Transverse colon (tissue), 4 donors: Measurements from ENCODE around the gene SMIM1. TPM values are rescaled to one million over a fixed set of nuclear protein-coding genes. Genes with fewer than 3 reads are reported as not detected.

Source experiments
- DNase-seq: peaks from one replicate; pipeline ENCODE4 v3.0.0-alpha.2; 2019
- H3K27ac ChIP-seq, 4 donors: fragments of 200-600 bp; sonication (generic); 2 replicates each; pipeline ENCODE4 v1.5.1; 2016 to 2018; ENCODE audit warnings: inconsistent platforms in 4 of 4
- H3K27me3 ChIP-seq: fragments of 200-600 bp; sonication (generic); 2 replicates; pipeline ENCODE4 v1.5.1; 2017; ENCODE audit warnings: inconsistent platforms
- H3K36me3 ChIP-seq, 4 donors: fragments of 200-600 bp; sonication (generic); 2 replicates each; pipeline ENCODE4 v1.5.1; 2017 to 2019; ENCODE audit warnings: inconsistent platforms in 4 of 4
- H3K4me1 ChIP-seq, 4 donors: fragments of 200-600 bp; sonication (generic); 2 replicates each; pipeline ENCODE4 v1.5.1; 2017 to 2020; ENCODE audit warnings: inconsistent platforms in 4 of 4
- H3K4me3 ChIP-seq, 4 donors: fragments of 200-600 bp; sonication (generic); 1 replicate in 1 of 4; 2 replicates in 3 of 4; pipeline versions ENCODE4 v1.5.1 to v1.6.1; 2017 to 2019; ENCODE audit warnings: inconsistent platforms in 4 of 4
- H3K9me3 ChIP-seq, 2 donors: fragments of 200-600 bp; sonication (generic); 2 replicates each; pipeline ENCODE4 v1.5.1; 2017 to 2019; ENCODE audit warnings: inconsistent platforms in 2 of 2
- CTCF ChIP-seq, 5 experiments: fragments of 200-600 bp in 3 of 5; fragments of 450-650 bp in 2 of 5; sonication (generic) in 3 of 5; IDR thresholded peaks; 1 replicate in 2 of 5; 2 replicates in 3 of 5; pipeline ENCODE4 v1.5.1; 2016 to 2017; ENCODE audit warnings: antibody characterized with exemption in 5 of 5, inconsistent platforms in 3 of 5, mild to moderate bottlenecking in 2 of 5, moderate library complexity in 1 of 5
- EP300 ChIP-seq: sonication (generic); formaldehyde crosslinking; IDR thresholded peaks from one replicate; pipeline ENCODE4 v1.6.1; 2017; ENCODE audit warnings: antibody characterized with exemption, low read depth
- POLR2A ChIP-seq: fragments of 450-650 bp; IDR thresholded peaks from one replicate; pipeline ENCODE4 v1.6.1; 2016; ENCODE audit warnings: antibody characterized with exemption, mild to moderate bottlenecking, moderate library complexity
- POLR2AphosphoS5 ChIP-seq, 3 donors: sonication (generic); formaldehyde crosslinking; IDR thresholded peaks; one replicate each; pipeline ENCODE4 v1.6.1; 2016; ENCODE audit warnings: antibody characterized with exemption in 3 of 3
- WGBS, 2 donors: methylation state at CpG; one replicate each; pipeline ENCODE4 v1.1.5; 2018; ENCODE audit warnings: low coverage in 1 of 2; 5-methylcytosine and 5-hydroxymethylcytosine counted together
- in situ Hi-C, 4 donors: fragments of 200-750 bp; cut with MboI; loops; one replicate each; pipeline versions ENCODE4 v1.15.0 to v1.15.1; 2017; ENCODE audit warnings: low sequenced_read_pairs in 3 of 4, low pct_ligation_motif_present in 1 of 4, low pct_unique_long_range_greater_than_20kb in 1 of 4
- intact Hi-C: fragments of 100-400 bp; cut with DNase I; formaldehyde crosslinking; loops from one replicate; pipeline ENCODE4 v1.15.1; 2023; ENCODE audit warnings: low total_unique reads
- total RNA-seq, 4 donors: library from RNA; depleted of rRNA; stranded (reverse); fragments of >200 nt; gene quantifications; one replicate each; pipeline ENCODE4 v1.1.0, GENCODE V29; 2016

Gene SMIM1
- total RNA-seq, 4 donors from 2014 or later, result not detected

GRCh38 chr1:3774276-3774945 lies 1.9 kb downstream of the SMIM1 start:
- no peak for DNase-seq
- H3K27me3 ChIP-seq, result peaks cover 21% of the 10 kb centered on the region
- no peaks in the 10 kb centered on the region for H3K9me3 ChIP-seq
- peak overlapping the region in 1 of 4 donors; percentile 86 for H3K27ac ChIP-seq
- 79 to 82% methylated on average over 7 to 14 of the region's 19 CpGs for WGBS, 2 donors
- no peak overlapping the region for H3K4me3 ChIP-seq
- H3K4me1 ChIP-seq, result peaks cover 9 to 36% (median 27%) of the 10 kb centered on the region in 4 donors
- in situ Hi-C loops, result no loop called here
- intact Hi-C loops, result no loop called here
- no peak for TF ChIP-seq POLR2AphosphoS5 (IDR thresholded peaks at IDR 0.05)
- TF ChIP-seq POLR2A, result no peak
- TF ChIP-seq EP300, result no peak
- no peak for TF ChIP-seq CTCF (IDR thresholded peaks at IDR 0.05)
- H3K36me3 ChIP-seq, result peaks cover 0 to under 1% (median 0%) of the 10 kb centered on the region in 4 donors

GRCh38 chr1:3774946-3775489 lies 2.5 kb downstream of the SMIM1 start:
- Histone ChIP-seq H3K9me3 (no peaks in the 10 kb centered on the region), H3K4me1 (peaks cover 9 to 36% (median 27%) of the 10 kb centered on the region in 4 donors), H3K27ac (peak overlapping the region in 1 of 4 donors; percentile 34), H3K36me3 (peaks cover 0 to 6% (median 2%) of the 10 kb centered on the region in 4 donors), H3K4me3 (no peak overlapping the region), H3K27me3 (peaks cover 21% of the 10 kb centered on the region)
- intact Hi-C loops, result no loop called here
- in situ Hi-C loops, result no loop called here
- WGBS, 2 donors, result 63% methylated on average over 17 of the region's 17 CpGs; no CpG with 5 or more reads in 1 of the 2 donors
- no peak for TF ChIP-seq POLR2A
- TF ChIP-seq POLR2AphosphoS5 (IDR thresholded peaks at IDR 0.05), result no peak
- TF ChIP-seq EP300, result no peak
- no peak for TF ChIP-seq CTCF (IDR thresholded peaks at IDR 0.05)
- peak; percentile 14 for DNase-seq

- Histone ChIP-seq H3K9me3 (no peaks in the 10 kb centered on the region), H3K4me1 (peaks cover 9 to 36% (median 27%) of the 10 kb centered on the region in 4 donors), H3K27me3 (peaks cover 16% of the 10 kb centered on the region), H3K27ac (peak overlapping the region in 1 of 4 donors; percentile 34), H3K4me3 (no peak overlapping the region), H3K36me3 (peaks cover 0 to 13% (median 5%) of the 10 kb centered on the region in 4 donors)
- WGBS, 2 donors, result 23% methylated on average over 25 of the region's 27 CpGs; no CpG with 5 or more reads in 1 of the 2 donors
- in situ Hi-C loops, result no loop called here
- intact Hi-C loops, result no loop called here
- peak; percentile 71 for DNase-seq
- TF ChIP-seq POLR2AphosphoS5 (IDR thresholded peaks at IDR 0.05) (peak in 2 of 3 donors; percentile 16 to 73), POLR2A (no peak), EP300 (no peak), CTCF (IDR thresholded peaks at IDR 0.05) (peak; percentile 24 to 58 (median 33))
Observed at GRCh38 chr1:3775490-3776230, 3.1 kb downstream of the SMIM1 start.
